ENCODE data around the gene CLASRP.

DNA sequence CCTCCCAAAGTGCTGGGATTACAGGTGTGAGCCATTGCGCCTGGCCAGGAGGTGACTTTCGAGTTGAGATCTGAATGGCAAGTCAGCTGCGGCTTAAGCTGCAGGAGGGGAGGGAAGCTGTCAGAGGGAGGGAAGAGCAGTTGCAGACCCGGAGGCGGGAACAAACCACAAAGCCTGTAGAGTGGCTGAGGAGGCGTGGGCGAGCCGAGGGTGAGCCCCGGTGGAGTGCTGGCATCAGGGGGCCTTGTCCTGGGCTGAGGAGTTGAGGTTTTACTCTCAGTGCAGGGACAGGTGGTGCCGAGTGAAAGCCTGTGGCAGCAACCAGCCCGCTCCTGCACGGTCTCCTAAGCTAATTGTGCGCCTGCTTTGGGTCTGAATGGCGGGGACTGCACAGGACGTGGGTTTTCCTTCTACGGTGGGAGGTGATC, 78.3 kb downstream of the CLASRP start:
- TF ChIP-seq, protein P1, sequence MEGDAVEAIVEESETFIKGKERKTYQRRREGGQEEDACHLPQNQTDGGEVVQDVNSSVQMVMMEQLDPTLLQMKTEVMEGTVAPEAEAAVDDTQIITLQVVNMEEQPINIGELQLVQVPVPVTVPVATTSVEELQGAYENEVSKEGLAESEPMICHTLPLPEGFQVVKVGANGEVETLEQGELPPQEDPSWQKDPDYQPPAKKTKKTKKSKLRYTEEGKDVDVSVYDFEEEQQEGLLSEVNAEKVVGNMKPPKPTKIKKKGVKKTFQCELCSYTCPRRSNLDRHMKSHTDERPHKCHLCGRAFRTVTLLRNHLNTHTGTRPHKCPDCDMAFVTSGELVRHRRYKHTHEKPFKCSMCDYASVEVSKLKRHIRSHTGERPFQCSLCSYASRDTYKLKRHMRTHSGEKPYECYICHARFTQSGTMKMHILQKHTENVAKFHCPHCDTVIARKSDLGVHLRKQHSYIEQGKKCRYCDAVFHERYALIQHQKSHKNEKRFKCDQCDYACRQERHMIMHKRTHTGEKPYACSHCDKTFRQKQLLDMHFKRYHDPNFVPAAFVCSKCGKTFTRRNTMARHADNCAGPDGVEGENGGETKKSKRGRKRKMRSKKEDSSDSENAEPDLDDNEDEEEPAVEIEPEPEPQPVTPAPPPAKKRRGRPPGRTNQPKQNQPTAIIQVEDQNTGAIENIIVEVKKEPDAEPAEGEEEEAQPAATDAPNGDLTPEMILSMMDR (conservative IDR thresholded peaks at IDR 0.05) = no peak
- TF ChIP-seq ZFX (IDR thresholded peaks at IDR 0.05) = no peak

All from C4-2B (cell line).